ENCODE results near the gene HOXB8.

The HOXB8 gene

GRCh38 chr17:48642059-48642842, 27.2 kb upstream of the HOXB8 start:
- no peak overlapping the region for H3K9ac ChIP-seq
- H2AFZ ChIP-seq (ENCODE audit: low read depth) = no peak overlapping the region
- no peak for TF ChIP-seq CTCF (conservative IDR thresholded peaks at IDR 0.05; ENCODE audit: low read depth, low read length)
- no peaks in the 10 kb centered on the region for H3K4me1 ChIP-seq (ENCODE audit: low read depth, poor library complexity, severe bottlenecking)
- H4K20me1 ChIP-seq (ENCODE audit: insufficient read depth) = no peaks in the 10 kb centered on the region
- no peaks in the 10 kb centered on the region for H3K36me3 ChIP-seq (ENCODE audit: insufficient read depth)
- H3K4me3 ChIP-seq (IDR thresholded peaks at IDR 0.05; ENCODE audit: insufficient read depth, low read depth, low read length) = no peak overlapping the region
- no peaks in the 10 kb centered on the region for H3K79me2 ChIP-seq (ENCODE audit: insufficient read depth, low read depth)
- H3K27ac ChIP-seq = no peak overlapping the region
- no peak overlapping the region for H3K4me2 ChIP-seq
- H3K27me3 ChIP-seq (ENCODE audit: insufficient read depth, low read depth) = no peaks in the 10 kb centered on the region; the same call in 1 of the 2 replicates

GRCh38 chr17:48641541-48642058, 26.5 kb upstream of the HOXB8 start:
- Histone ChIP-seq H3K27me3 (ENCODE audit: insufficient read depth, low read depth) (peaks cover 5% of the 10 kb centered on the region; the same call in 1 of the 2 replicates), H3K4me2 (no peak overlapping the region), H4K20me1 (ENCODE audit: insufficient read depth) (no peaks in the 10 kb centered on the region), H3K79me2 (ENCODE audit: insufficient read depth, low read depth) (no peaks in the 10 kb centered on the region), H3K27ac (no peak overlapping the region), H3K4me1 (ENCODE audit: low read depth, poor library complexity, severe bottlenecking) (no peaks in the 10 kb centered on the region), H2AFZ (ENCODE audit: low read depth) (no peak overlapping the region), H3K4me3 (IDR thresholded peaks at IDR 0.05; ENCODE audit: insufficient read depth, low read depth, low read length) (no peak overlapping the region), H3K9ac (no peak overlapping the region), H3K36me3 (ENCODE audit: insufficient read depth) (no peaks in the 10 kb centered on the region)
- no peak for TF ChIP-seq CTCF (conservative IDR thresholded peaks at IDR 0.05; ENCODE audit: low read depth, low read length)

GRCh38 chr17:48640858-48641180, 25.7 kb upstream of the HOXB8 start:
- Histone ChIP-seq H3K27ac (no peak overlapping the region), H2AFZ (ENCODE audit: low read depth) (no peak overlapping the region), H3K27me3 (ENCODE audit: insufficient read depth, low read depth) (peaks cover 5% of the 10 kb centered on the region; the same call in 1 of the 2 replicates), H4K20me1 (ENCODE audit: insufficient read depth) (no peaks in the 10 kb centered on the region), H3K36me3 (ENCODE audit: insufficient read depth) (no peaks in the 10 kb centered on the region), H3K79me2 (ENCODE audit: insufficient read depth, low read depth) (no peaks in the 10 kb centered on the region), H3K9ac (no peak overlapping the region), H3K4me1 (ENCODE audit: low read depth, poor library complexity, severe bottlenecking) (peaks cover 6% of the 10 kb centered on the region), H3K4me3 (IDR thresholded peaks at IDR 0.05; ENCODE audit: insufficient read depth, low read depth, low read length) (no peak overlapping the region), H3K4me2 (no peak overlapping the region)
- no peak for TF ChIP-seq CTCF (conservative IDR thresholded peaks at IDR 0.05; ENCODE audit: low read depth, low read length)

- H3K36me3 ChIP-seq (ENCODE audit: insufficient read depth) = no peaks in the 10 kb centered on the region
- H3K27ac ChIP-seq = no peak overlapping the region
- no peak for TF ChIP-seq CTCF (conservative IDR thresholded peaks at IDR 0.05; ENCODE audit: low read depth, low read length)
- H2AFZ ChIP-seq (ENCODE audit: low read depth) = no peak overlapping the region
- H3K4me2 ChIP-seq = no peak overlapping the region
- peaks cover 5% of the 10 kb centered on the region; the same call in 1 of the 2 replicates for H3K27me3 ChIP-seq (ENCODE audit: insufficient read depth, low read depth)
- H4K20me1 ChIP-seq (ENCODE audit: insufficient read depth) = no peaks in the 10 kb centered on the region
- no peaks in the 10 kb centered on the region for H3K79me2 ChIP-seq (ENCODE audit: insufficient read depth, low read depth)
- peaks cover 12% of the 10 kb centered on the region for H3K4me1 ChIP-seq (ENCODE audit: low read depth, poor library complexity, severe bottlenecking)
- no peak overlapping the region for H3K9ac ChIP-seq
- H3K4me3 ChIP-seq (IDR thresholded peaks at IDR 0.05; ENCODE audit: insufficient read depth, low read depth, low read length) = no peak overlapping the region
These were observed 25.1 kb upstream of the HOXB8 start for GRCh38 chr17:48639982-48640857.

Data from KMS-11 (cell line).